GM12878 (cell line): Measurements from ENCODE around the gene NPAS2. TPM values are rescaled to one million over a fixed set of nuclear protein-coding genes. Genes with fewer than 3 reads are reported as not detected.

Experiments
- ATAC-seq: fragments of 200-7000 bp; cut with Tn5 transposase; 3 replicates; pipeline ENCODE4 v1.9.1; 2020; ENCODE audit warnings: mild to moderate bottlenecking, moderate library complexity
- BruUV-seq: library from RNA; stranded (reverse); fragments of 400-500 nt; replicated peaks from 2 replicates; lab custom pipeline; 2021; lab: Mats Ljungman, UMichigan
- CTCF ChIA-PET: fragments of 300-600 bp; sonication (Branson Sonifier 250); formaldehyde crosslinking; extraction: SDS; loops from one replicate; lab custom pipeline; 2021; ENCODE audit warnings: inconsistent platforms; lab: Yijun Ruan, JAX
- POLR2A ChIA-PET: fragments of 350-600 bp; formaldehyde crosslinking; extraction: SDS; loops from one replicate; lab custom pipeline; 2021; ENCODE audit warnings: inconsistent platforms; lab: Charles Lee
- RAD21 ChIA-PET: fragments of 300-600 bp; sonication (Branson Sonifier 250); formaldehyde crosslinking; loops from one replicate; lab custom pipeline; 2023; ENCODE audit warnings: antibody characterized with exemption; ENCODE audit not compliant: unreplicated experiment; lab: Charles Lee
- SMC1A ChIA-PET: fragments of 300-600 bp; sonication (Branson Sonifier 250); formaldehyde crosslinking; loops from one replicate; lab custom pipeline; 2023; ENCODE audit not compliant: unreplicated experiment, uncharacterized antibody; lab: Charles Lee
- DNase-seq: peaks from one replicate; pipeline ENCODE4 v3.0.0-alpha.2; 2011; ENCODE audit warnings: low read depth, low spot score
- FAIRE-seq: peaks from 3 replicates; lab custom pipeline; 2011; peaks lifted over from hg19 to GRCh38; lab: Jason Lieb, UNC
- H2AFZ ChIP-seq: 2 replicates; pipeline ENCODE4 v1.6.0; 2011; ENCODE audit warnings: low read depth, low read length, control low read depth; ENCODE audit not compliant: control insufficient read depth
- H3K27ac ChIP-seq: 2 replicates; pipeline ENCODE4 v1.5.1; 2011; ENCODE audit warnings: control low read depth; ENCODE audit not compliant: control insufficient read depth, insufficient read depth
- H3K27me3 ChIP-seq, 2 experiments: replicated peaks in 1 of 2; 2 replicates each; pipeline versions ENCODE4 v1.6.0 to v1.6.1; 2011; ENCODE audit warnings: low read length in 1 of 2; ENCODE audit not compliant: control insufficient read depth in 2 of 2, insufficient read depth in 2 of 2
- H3K36me3 ChIP-seq, 2 experiments: 2 replicates each; pipeline ENCODE4 v1.5.1; 2011; ENCODE audit warnings: low read length in 1 of 2; ENCODE audit not compliant: control insufficient read depth in 2 of 2, insufficient read depth in 2 of 2
- H3K4me1 ChIP-seq: 2 replicates; pipeline ENCODE4 v1.6.1; 2011; ENCODE audit warnings: mild to moderate bottlenecking, low read length, moderate library complexity, mixed read lengths; ENCODE audit not compliant: control insufficient read depth, insufficient read depth
- H3K4me2 ChIP-seq: 2 replicates; pipeline ENCODE4 v1.6.0; 2011; ENCODE audit warnings: control low read depth; ENCODE audit not compliant: control insufficient read depth, insufficient read depth
- H3K4me3 ChIP-seq: fragments of 200-600 bp; sonication (generic); 2 replicates; pipeline ENCODE4 v1.5.1; 2016
- H3K79me2 ChIP-seq: 2 replicates; pipeline ENCODE4 v1.6.0; 2011; ENCODE audit warnings: low read length; ENCODE audit not compliant: control insufficient read depth, insufficient read depth
- H3K9ac ChIP-seq: 2 replicates; pipeline ENCODE4 v1.8.0; 2011; ENCODE audit warnings: low read length, control low read depth, mixed read lengths; ENCODE audit not compliant: control insufficient read depth, insufficient read depth
- H3K9me3 ChIP-seq: replicated peaks from 3 replicates; pipeline ENCODE4 v1.5.1; 2011; ENCODE audit warnings: mild to moderate bottlenecking, low read length; ENCODE audit not compliant: control insufficient read depth, insufficient read depth
- H4K20me1 ChIP-seq: 2 replicates; pipeline ENCODE4 v1.6.0; 2011; ENCODE audit not compliant: control insufficient read depth, insufficient read depth
- BMI1 ChIP-seq: fragments of 450-650 bp; IDR thresholded peaks from 2 replicates; pipeline ENCODE4 v1.6.1; 2016; ENCODE audit warnings: mild to moderate bottlenecking, moderate library complexity, borderline replicate concordance
- FOXK2 ChIP-seq: fragments of 450-650 bp; IDR thresholded peaks from 2 replicates; pipeline ENCODE4 v1.6.1; 2017; ENCODE audit warnings: mild to moderate bottlenecking, moderate library complexity
- FOXM1 ChIP-seq: IDR thresholded peaks from 2 replicates; pipeline ENCODE4 v1.6.1; 2012; ENCODE audit warnings: low read depth, mild to moderate bottlenecking, inconsistent platforms, low read length, moderate library complexity
- IKZF1 ChIP-seq: fragments of 450-650 bp; conservative IDR thresholded peaks from 2 replicates; pipeline ENCODE4 v1.6.1; 2017; ENCODE audit warnings: antibody characterized with exemption, mild to moderate bottlenecking
- JUNB ChIP-seq: IDR thresholded peaks from 2 replicates; pipeline ENCODE4 v1.6.1; 2016; ENCODE audit warnings: antibody characterized with exemption, mild to moderate bottlenecking
- JUND ChIP-seq: IDR thresholded peaks from 2 replicates; pipeline ENCODE4 v1.6.1; 2012; ENCODE audit warnings: low read depth, mild to moderate bottlenecking, low read length, improper control_type of control experiment, moderate library complexity
- POU2F2 ChIP-seq: IDR thresholded peaks from 3 replicates; pipeline ENCODE4 v1.6.1; 2011; ENCODE audit warnings: low read depth, mild to moderate bottlenecking, low read length, borderline replicate concordance
- SMAD5 ChIP-seq: IDR thresholded peaks from 2 replicates; pipeline ENCODE4 v1.6.1; 2016; ENCODE audit warnings: antibody characterized with exemption, low read depth
- SMARCA5 ChIP-seq: fragments of 450-650 bp; IDR thresholded peaks from 2 replicates; pipeline ENCODE4 v1.6.1; 2017; ENCODE audit warnings: mild to moderate bottlenecking
- WRNIP1 ChIP-seq: IDR thresholded peaks from 2 replicates; pipeline ENCODE4 v1.6.1; 2011; ENCODE audit warnings: low read depth, low read length, improper control_type of control experiment, borderline replicate concordance
- WGBS: methylation state at CpG from one replicate; pipeline ENCODE4 v1.1.6; 2016; ENCODE audit warnings: low lambda C conversion rate; ENCODE audit not compliant: insufficient replicate concordance, insufficient coverage; ENCODE audit errors: missing lambda C conversion rate; 5-methylcytosine and 5-hydroxymethylcytosine counted together
- in situ Hi-C: fragments of 300-500 bp; cut with MboI; formaldehyde crosslinking; loops from 9 replicates; pipeline ENCODE4 v1.14.3; 2018; ENCODE audit warnings: mixed read lengths
- intact Hi-C: fragments of 100-400 bp; cut with micrococcal nuclease; formaldehyde crosslinking; loops from one replicate; pipeline ENCODE4 v1.14.2; 2022; ENCODE audit not compliant: unreplicated experiment
- polyA plus RNA-seq, 11 experiments: library from polyadenylated mRNA; depleted of rRNA in 4 of 11; unstranded in 6 of 11; stranded (reverse) in 5 of 11; fragments of >200 nt; fragmentation: Nextera tagmentation in 4 of 11; fragmentation: Illumina TruSeq in 1 of 11; extraction: Ambion mirVana in 4 of 11; extraction: Trizol in 1 of 11; gene quantifications; 1 replicate in 1 of 11; 2 replicates in 10 of 11; pipeline versions ENCODE4 v1.2.1 to v1.2.3, GENCODE V29; 2011 to 2016; ENCODE audit warnings: inconsistent platforms in 2 of 11, missing spikeins in 2 of 11, low read depth in 1 of 11
- total RNA-seq, 4 experiments: library from RNA; depleted of rRNA in 3 of 4; stranded (reverse); fragments of >200 nt in 3 of 4; fragmentation: Illumina TruSeq in 1 of 4; extraction: Trizol in 1 of 4; gene quantifications; 2 replicates each; pipeline versions ENCODE4 v1.2.1 to v1.2.3, GENCODE V29; 2013 to 2021
- TF ChIP-seq, protein P1 (sequence below): fragments of 450-650 bp; IDR thresholded peaks from 2 replicates; pipeline ENCODE4 v1.6.1; 2016; ENCODE audit warnings: mild to moderate bottlenecking

NPAS2 gene
- total and polyA plus RNA-seq, 10 of the 15 experiments (the other 5 are each of a cell fraction or from before 2014, with no cell fraction given), result 0.08 TPM; not detected in 9

DNA sequence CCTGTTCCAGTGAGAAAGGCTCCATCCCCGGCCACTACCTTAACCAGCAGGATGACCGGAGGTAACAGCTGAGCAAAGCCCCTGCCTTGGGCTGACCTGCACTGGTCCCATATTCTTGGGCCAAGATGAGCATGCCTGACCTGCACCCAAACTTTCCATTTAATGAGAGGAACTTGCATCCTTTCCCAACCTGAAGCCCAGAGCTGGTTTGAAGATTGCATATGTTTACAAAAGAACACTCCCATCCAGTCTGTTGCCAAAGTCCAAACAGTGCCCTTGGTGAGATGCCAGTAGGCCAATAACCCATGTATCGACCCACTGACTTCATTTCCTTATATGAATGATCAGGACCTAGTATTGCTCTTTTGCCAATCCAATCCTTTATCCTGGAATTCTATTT is 5.5 kb upstream of the NPAS2 start:
- Histone ChIP-seq H3K36me3 (no peaks in the 10 kb centered on the region), H4K20me1 (no peaks in the 10 kb centered on the region), H3K27ac (no peak overlapping the region), H3K9ac (no peak overlapping the region), H3K4me2 (no peak overlapping the region), H3K9me3 (no peaks in the 10 kb centered on the region), H3K4me3 (no peak overlapping the region), H3K27me3 (peaks cover 3 to 7% of the 10 kb centered on the region in 2 experiments; a peak in 3 of 4 replicates), H3K79me2 (no peaks in the 10 kb centered on the region), H3K4me1 (no peaks in the 10 kb centered on the region), H2AFZ (no peak overlapping the region)
- intact Hi-C loops, result no loop called here
- ChIA-PET POLR2A (no interaction called here), SMC1A (no interaction called here), CTCF (no interaction called here), RAD21 (no interaction called here)
- 2% methylated on average over 3 of the region's 3 CpGs for WGBS
- DNase-seq, result no peak
- no peak for ATAC-seq
- in situ Hi-C loops, result no loop called here
- no TSS peak for BruUV-seq
- no peak for TF ChIP-seq FOXM1
- TF ChIP-seq WRNIP1, result no peak
- no peak for TF ChIP-seq JUNB
- TF ChIP-seq, protein P1, sequence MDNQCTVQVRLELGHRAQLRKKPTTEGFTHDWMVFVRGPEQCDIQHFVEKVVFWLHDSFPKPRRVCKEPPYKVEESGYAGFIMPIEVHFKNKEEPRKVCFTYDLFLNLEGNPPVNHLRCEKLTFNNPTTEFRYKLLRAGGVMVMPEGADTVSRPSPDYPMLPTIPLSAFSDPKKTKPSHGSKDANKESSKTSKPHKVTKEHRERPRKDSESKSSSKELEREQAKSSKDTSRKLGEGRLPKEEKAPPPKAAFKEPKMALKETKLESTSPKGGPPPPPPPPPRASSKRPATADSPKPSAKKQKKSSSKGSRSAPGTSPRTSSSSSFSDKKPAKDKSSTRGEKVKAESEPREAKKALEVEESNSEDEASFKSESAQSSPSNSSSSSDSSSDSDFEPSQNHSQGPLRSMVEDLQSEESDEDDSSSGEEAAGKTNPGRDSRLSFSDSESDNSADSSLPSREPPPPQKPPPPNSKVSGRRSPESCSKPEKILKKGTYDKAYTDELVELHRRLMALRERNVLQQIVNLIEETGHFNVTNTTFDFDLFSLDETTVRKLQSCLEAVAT, result no peak
- TF ChIP-seq SMAD5, result no peak
- no peak for TF ChIP-seq JUND
- no peak for FAIRE-seq

DNA sequence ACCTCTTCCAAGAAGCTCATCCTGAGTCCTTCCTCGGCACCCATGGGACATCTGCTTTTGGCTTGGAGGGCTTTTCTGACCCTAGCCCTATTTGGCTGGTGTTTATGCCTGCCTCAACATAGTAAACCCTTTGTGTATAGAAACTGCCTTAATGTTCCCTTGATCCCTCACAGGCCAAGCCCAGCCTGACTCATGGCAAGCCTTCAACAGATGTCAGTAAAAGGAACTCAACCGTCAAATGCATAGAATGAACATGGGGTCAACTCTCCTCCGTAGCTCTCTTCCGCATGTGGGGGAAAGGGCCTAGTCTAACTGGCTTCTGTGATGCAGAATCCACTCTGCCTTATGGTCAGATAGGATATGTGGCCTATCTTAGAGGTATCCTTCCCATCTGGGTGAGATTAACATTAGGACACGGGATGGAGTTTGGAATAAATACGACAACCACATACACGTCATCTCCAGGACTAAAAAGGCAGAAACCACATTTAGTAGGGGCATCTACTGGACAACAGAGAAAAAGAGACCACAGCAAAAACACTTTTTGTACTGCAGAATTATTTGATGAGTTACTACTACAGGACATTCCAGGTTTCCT is 2.5 kb upstream of the NPAS2 start:
- 29% methylated on average over 7 of the region's 7 CpGs for WGBS
- Histone ChIP-seq H3K27me3 (peaks cover 4 to 7% of the 10 kb centered on the region in 2 experiments; a peak in 3 of 4 replicates), H3K79me2 (no peaks in the 10 kb centered on the region), H3K4me3 (no peak overlapping the region), H3K4me1 (no peaks in the 10 kb centered on the region), H3K27ac (no peak overlapping the region), H3K9ac (no peak overlapping the region), H3K9me3 (no peaks in the 10 kb centered on the region), H4K20me1 (no peaks in the 10 kb centered on the region), H3K36me3 (no peaks in the 10 kb centered on the region), H3K4me2 (no peak overlapping the region), H2AFZ (no peak overlapping the region)
- ATAC-seq (no peak), FAIRE-seq (no peak), DNase-seq (no peak)
- in situ Hi-C loops (no loop called here), intact Hi-C loops (no loop called here)
- POLR2A ChIA-PET, result no interaction called here
- TF ChIP-seq SMARCA5 (no peak), POU2F2 (no peak), BMI1 (no peak), IKZF1 (no peak), FOXK2 (no peak)
- CTCF ChIA-PET, result no interaction called here
- RAD21 ChIA-PET, result no interaction called here
- SMC1A ChIA-PET, result no interaction called here
- BruUV-seq, result no TSS peak
